Ureter (tissue), 1 donor: ENCODE results near the gene PREB. TPM values are rescaled to one million over a fixed set of nuclear protein-coding genes. Genes with fewer than 3 reads are reported as not detected.

Source experiments
- DNase-seq: peaks from one replicate; pipeline ENCODE4 v3.0.0-alpha.2; 2020; ENCODE audit warnings: low spot score
- total RNA-seq: library from RNA; stranded (reverse); gene quantifications from one replicate; pipeline ENCODE4 v1.2.4, GENCODE V29; 2023
- donor health status: DM: yes; HTN: yes; CAD: no.

Gene PREB
- total RNA-seq, 1 donor from 2014 or later, result 45.6 TPM

DNA sequence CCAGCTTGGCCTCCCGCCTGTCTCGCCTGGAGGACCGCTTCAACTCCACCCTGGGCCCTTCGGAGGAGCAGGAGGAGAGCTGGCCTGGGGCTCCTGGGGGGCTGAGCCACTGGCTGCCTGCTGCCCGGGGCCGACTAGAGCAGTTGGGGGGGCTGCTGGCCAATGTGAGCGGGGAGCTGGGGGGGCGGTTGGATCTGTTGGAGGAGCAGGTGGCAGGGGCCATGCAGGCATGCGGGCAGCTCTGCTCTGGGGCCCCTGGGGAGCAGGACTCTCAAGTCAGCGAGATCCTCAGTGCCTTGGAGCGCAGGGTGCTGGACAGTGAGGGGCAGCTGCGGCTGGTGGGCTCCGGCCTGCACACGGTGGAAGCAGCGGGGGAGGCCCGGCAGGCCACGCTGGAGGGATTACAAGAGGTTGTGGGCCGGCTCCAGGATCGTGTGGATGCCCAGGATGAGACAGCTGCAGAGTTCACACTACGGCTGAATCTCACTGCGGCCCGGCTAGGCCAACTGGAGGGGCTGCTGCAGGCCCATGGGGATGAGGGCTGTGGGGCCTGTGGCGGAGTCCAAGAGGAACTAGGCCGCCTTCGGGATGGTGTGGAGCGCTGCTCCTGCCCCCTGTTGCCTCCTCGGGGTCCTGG, 51.5 kb downstream of the PREB start:
- DNase-seq, result no peak

DNA sequence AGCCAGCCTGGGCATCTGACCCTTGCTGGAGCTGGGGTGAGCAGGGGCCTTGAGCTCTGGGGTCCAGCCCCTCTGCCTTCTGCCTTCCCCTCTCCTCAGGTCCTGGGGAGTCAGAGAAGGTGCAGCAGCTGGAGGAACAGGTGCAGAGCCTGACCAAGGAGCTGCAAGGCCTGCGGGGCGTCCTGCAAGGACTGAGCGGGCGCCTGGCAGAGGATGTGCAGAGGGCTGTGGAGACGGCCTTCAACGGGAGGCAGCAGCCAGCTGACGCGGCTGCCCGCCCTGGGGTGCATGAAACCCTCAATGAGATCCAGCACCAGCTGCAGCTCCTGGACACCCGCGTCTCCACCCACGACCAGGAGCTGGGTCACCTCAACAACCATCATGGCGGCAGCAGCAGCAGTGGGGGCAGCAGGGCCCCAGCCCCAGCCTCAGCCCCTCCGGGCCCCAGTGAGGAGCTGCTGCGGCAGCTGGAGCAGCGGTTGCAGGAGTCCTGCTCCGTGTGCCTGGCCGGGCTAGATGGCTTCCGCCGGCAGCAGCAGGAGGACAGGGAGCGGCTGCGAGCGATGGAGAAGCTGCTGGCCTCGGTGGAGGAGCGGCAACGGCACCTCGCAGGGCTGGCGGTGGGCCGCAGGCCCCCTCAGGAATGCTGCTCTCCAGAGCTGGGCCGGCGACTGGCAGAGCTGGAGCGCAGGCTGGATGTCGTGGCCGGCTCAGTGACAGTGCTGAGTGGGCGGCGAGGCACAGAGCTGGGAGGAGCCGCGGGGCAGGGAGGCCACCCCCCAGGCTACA, 52.3 kb downstream of the PREB start:
- DNase-seq, result no peak

Other genes with a start within 250 kb of the PREB start
- gene MAPRE3, start 164.0 kb downstream of the PREB start, total RNA-seq, result 29.4 TPM
- gene TMEM214, start 101.7 kb downstream of the PREB start, total RNA-seq, result 89.6 TPM
- 22.0 TPM for gene AGBL5, start 83.0 kb downstream of the PREB start, total RNA-seq
- gene OST4, start 63.0 kb downstream of the PREB start, total RNA-seq, result 398 TPM
- gene EMILIN1, start 56.0 kb downstream of the PREB start, total RNA-seq, result 65.8 TPM
- gene KHK, start 47.9 kb downstream of the PREB start, total RNA-seq, result 2.6 TPM
- gene CGREF1, start 15.5 kb downstream of the PREB start, total RNA-seq, result 1.9 TPM
- 0.78 TPM for gene ABHD1, start 10.8 kb downstream of the PREB start, total RNA-seq
- not detected for gene PRR30, start 4.8 kb upstream of the PREB start, total RNA-seq
- gene TCF23, start 14.4 kb upstream of the PREB start, total RNA-seq, result 0.42 TPM
- gene ATRAID, start 77.4 kb upstream of the PREB start, total RNA-seq, result 131 TPM
- gene SLC5A6, start 77.6 kb upstream of the PREB start, total RNA-seq, result 42.1 TPM
- gene CAD, start 82.7 kb upstream of the PREB start, total RNA-seq, result 63.6 TPM
- gene SLC30A3, start 128.4 kb upstream of the PREB start, total RNA-seq, result not detected
- not detected for gene DNAJC5G, start 140.8 kb upstream of the PREB start, total RNA-seq
- gene TRIM54, start 147.8 kb upstream of the PREB start, total RNA-seq, result 0.18 TPM
- gene UCN, start 173.8 kb upstream of the PREB start, total RNA-seq, result 0.68 TPM
- 77.1 TPM for gene MPV17, start 188.5 kb upstream of the PREB start, total RNA-seq
- gene GTF3C2, start 222.1 kb upstream of the PREB start, total RNA-seq, result 109 TPM
- gene EIF2B4, start 235.7 kb upstream of the PREB start, total RNA-seq, result 37.8 TPM
- 102 TPM for gene SNX17, start 236.0 kb upstream of the PREB start, total RNA-seq
- gene ZNF513, start 246.1 kb upstream of the PREB start, total RNA-seq, result 39.3 TPM